GM12875 (cell line): ENCODE data around the gene NEK6.

Source experiments
- H3K4me3 ChIP-seq: one replicate; pipeline ENCODE4 v1.5.1; 2011; ENCODE audit warnings: low read depth, low read length, control low read depth
- TF ChIP-seq, protein P1 (sequence below): IDR thresholded peaks from 2 replicates; pipeline ENCODE4 v1.5.1; 2011; ENCODE audit warnings: low read depth, mild to moderate bottlenecking, control low read depth, inconsistent platforms, low read length, moderate library complexity, borderline replicate concordance; ENCODE audit not compliant: insufficient read depth

The NEK6 gene

DNA sequence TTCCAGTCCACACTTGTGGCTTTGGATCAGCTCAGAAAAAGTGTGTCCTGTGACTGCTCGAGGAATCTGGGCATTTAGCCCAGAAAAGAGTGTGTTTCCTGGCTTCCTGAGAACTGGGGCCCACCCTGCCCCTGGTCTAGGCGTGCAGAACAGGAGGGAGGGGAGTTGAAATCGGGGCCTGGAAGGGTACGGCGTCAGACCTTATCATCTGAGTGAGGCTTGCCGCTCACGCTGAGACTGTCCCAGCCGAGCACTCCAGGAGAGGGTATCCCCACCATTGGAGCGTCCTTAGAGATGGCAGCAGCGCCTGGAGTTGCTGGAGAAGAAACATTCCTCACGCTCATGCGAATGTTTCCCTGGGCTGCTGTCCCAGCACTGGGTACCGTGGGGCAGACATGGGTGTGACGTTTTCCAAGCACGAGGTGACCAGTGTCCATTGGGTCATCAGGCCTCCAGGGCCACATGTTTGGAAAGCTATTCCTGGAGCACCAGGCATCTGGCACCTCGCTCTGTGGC lies 22.5 kb downstream of the NEK6 start:
- TF ChIP-seq, protein P1, sequence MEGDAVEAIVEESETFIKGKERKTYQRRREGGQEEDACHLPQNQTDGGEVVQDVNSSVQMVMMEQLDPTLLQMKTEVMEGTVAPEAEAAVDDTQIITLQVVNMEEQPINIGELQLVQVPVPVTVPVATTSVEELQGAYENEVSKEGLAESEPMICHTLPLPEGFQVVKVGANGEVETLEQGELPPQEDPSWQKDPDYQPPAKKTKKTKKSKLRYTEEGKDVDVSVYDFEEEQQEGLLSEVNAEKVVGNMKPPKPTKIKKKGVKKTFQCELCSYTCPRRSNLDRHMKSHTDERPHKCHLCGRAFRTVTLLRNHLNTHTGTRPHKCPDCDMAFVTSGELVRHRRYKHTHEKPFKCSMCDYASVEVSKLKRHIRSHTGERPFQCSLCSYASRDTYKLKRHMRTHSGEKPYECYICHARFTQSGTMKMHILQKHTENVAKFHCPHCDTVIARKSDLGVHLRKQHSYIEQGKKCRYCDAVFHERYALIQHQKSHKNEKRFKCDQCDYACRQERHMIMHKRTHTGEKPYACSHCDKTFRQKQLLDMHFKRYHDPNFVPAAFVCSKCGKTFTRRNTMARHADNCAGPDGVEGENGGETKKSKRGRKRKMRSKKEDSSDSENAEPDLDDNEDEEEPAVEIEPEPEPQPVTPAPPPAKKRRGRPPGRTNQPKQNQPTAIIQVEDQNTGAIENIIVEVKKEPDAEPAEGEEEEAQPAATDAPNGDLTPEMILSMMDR: no peak
- no peak overlapping the region for H3K4me3 ChIP-seq

DNA sequence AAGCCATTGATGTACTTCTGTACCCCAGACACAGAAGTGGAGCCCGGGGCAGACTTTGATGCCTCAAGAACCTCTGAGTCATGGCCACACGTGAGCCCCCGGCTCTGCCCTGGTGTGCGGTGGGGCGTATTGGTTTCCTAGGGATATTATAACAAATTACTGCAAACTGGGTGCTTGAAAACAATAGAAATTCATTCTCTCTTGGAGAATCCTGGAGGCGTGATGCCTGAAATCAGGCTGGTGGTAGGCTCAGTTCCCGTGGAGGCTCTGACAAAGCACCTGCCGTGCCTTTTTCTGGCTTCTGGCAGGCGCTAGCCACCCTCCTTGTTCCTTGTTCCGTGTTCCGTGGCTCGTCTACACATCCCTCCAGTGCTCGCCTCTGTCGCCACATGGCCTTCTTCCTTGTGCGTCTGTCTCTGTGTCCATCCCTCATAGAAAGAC lies 24.2 kb downstream of the NEK6 start:
- TF ChIP-seq, protein P1: no peak
- H3K4me3 ChIP-seq: no peak overlapping the region

GRCh38 chr9:124282442-124283227 lies 24.9 kb downstream of the NEK6 start:
- H3K4me3 ChIP-seq: no peak overlapping the region
- TF ChIP-seq, protein P1: no peak

DNA sequence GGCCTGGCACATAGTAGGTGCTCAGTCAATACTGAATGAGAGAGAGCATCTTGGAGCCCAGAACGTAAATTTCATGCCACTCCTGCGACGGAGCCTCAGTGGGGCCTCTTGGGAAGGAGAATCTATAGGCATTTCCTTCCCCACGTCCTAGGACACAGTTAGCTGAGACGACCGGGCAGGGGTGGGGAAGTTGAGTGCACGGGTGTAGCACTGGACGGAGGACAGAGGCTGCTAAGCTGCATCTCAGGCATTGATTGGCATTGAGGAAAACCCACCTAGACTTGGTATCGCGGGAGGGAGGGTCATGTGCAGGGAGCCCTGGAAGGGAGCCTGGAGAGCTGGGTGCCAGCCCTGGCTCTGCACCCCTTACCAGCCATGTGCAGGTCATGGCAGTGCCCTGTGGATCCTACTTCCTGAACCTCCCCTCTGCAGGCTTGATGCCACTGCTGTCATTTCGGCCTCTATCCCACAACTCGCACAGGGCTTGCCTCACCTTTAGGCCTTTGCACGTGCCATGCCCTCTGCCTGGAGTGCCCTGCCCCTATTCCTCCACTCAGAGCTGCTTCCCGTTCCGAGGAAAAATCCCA lies 25.6 kb downstream of the NEK6 start:
- no peak overlapping the region for H3K4me3 ChIP-seq
- TF ChIP-seq, protein P1: no peak

DNA sequence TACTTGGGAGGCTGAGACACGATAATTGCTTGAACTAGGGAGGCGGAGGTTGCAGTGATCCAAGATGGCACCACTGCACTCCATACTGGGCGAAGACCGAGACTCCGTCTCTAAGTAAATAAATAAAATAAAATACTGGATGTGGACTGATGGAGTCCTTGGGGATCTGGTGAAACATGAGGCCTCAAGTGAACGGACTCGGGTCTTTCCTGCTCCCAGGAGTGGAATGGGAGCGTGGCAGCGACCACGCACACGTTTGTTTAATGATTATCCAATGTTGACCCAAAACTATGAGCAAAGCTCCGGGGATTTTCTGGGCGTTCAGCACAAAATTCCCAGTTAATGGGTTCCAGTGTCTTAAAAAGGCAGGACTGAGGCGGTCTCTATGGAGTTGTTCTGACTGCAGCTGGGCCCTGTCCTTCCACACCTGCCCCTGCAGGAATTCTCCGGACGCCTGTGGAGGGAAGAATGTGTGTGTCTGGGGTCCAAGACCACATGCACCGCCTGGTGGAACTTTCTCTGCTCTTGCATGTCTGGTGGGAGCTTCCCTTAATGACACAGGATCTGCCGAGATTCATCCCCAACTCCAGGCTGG lies 26.6 kb downstream of the NEK6 start:
- TF ChIP-seq, protein P1: no peak

GRCh38 chr9:124284940-124285441 lies 27.2 kb downstream of the NEK6 start:
- no peak overlapping the region for H3K4me3 ChIP-seq
- TF ChIP-seq, protein P1: no peak

More for the DNA sequence above, 26.6 kb downstream of the NEK6 start:
- H3K4me3 ChIP-seq: no peak overlapping the region

DNA sequence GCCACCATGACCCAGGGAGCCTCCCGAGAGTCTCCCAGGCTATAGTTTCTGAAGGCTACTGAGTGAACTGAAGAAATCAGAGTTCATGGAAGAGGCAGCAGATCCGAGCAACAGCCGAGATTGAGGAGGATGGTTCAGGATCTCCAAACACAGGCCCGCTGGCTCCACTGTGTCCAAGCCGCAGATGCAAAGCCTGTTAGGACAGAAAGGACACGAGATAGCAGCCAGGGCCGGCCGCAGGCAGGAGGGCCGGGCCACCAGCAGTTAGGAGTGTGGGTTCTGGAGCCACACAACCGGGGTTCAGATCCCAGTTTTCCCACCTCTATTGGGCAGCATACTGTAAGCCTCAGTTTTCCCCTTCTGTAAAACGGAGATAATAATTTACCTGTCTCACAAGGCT lies 27.7 kb downstream of the NEK6 start:
- TF ChIP-seq, protein P1: no peak
- no peak overlapping the region for H3K4me3 ChIP-seq
